ENCODE results near the gene METTL9.

METTL9 gene

DNA sequence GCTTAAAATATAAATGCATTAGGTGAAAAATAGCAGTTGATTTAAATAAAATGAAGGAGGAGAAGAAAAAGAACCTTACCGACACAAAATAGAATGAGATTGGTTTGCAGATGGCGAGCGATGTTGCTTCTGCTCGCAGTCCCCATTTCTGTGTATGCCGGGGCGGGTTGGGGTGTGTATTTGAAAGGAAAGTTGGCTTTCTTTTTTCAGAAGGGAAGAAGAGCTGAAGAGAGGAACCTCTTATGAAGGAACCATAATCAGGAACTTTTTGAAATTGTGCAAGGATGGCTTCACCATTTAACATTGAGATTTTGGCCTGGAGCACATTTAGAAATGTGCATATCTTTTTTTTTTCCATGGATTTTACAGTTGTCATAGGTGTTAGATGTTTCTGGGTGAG, 53.1 kb downstream of the METTL9 start, which contains the start of gene IGSF6:
TSS of gene IGSF6 (minus strand) at position 156 of the 400 bp plus-strand sequence. CDS start at position 146, 10 bp downstream.
- no peak within 1 kb of the TSS for H3K27ac ChIP-seq
- TF ChIP-seq, protein P1, sequence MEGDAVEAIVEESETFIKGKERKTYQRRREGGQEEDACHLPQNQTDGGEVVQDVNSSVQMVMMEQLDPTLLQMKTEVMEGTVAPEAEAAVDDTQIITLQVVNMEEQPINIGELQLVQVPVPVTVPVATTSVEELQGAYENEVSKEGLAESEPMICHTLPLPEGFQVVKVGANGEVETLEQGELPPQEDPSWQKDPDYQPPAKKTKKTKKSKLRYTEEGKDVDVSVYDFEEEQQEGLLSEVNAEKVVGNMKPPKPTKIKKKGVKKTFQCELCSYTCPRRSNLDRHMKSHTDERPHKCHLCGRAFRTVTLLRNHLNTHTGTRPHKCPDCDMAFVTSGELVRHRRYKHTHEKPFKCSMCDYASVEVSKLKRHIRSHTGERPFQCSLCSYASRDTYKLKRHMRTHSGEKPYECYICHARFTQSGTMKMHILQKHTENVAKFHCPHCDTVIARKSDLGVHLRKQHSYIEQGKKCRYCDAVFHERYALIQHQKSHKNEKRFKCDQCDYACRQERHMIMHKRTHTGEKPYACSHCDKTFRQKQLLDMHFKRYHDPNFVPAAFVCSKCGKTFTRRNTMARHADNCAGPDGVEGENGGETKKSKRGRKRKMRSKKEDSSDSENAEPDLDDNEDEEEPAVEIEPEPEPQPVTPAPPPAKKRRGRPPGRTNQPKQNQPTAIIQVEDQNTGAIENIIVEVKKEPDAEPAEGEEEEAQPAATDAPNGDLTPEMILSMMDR (conservative IDR thresholded peaks at IDR 0.05): no peak

DNA sequence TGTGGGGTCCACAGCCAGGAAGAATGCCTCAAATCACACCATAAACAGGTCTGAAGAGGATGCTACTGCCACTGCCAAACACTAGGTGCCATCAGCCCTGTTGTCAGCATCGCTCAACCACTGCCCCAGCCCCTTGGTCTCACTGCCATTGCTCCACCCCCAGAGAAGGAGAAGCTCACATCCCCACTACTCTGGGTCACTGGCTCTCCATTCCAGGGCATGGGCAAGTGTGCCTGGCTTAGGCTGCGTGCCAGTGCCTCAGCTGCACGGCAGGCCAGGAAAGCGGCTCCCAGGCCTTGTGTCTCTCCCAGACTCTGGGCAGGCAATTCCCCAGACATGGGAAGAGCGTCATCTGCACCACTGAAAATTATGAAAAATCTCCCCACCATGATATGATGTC, 54.2 kb downstream of the METTL9 start:
- TF ChIP-seq, protein P1 (conservative IDR thresholded peaks at IDR 0.05): no peak
- no peak overlapping the region for H3K27ac ChIP-seq

DNA sequence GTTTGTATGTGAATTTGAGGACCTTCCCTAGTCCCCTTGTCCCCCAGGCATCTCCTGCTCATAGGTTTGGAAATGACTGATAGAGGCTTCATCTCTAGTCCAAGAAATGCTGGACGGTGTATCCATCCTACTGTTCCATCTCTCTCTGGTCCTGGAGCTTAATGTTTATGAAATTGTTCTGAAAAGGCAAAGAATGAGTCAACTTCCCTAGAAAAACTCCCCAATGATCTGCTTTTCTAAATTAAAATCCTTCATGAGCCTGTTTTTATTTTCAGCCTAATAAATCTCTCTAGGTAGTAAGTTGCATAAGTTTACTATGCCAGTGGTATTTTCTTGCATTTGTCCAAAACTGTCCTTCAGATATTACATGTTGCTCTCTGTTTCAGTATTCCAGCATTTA, 55.1 kb downstream of the METTL9 start:
- TF ChIP-seq, protein P1 (conservative IDR thresholded peaks at IDR 0.05): no peak

DNA sequence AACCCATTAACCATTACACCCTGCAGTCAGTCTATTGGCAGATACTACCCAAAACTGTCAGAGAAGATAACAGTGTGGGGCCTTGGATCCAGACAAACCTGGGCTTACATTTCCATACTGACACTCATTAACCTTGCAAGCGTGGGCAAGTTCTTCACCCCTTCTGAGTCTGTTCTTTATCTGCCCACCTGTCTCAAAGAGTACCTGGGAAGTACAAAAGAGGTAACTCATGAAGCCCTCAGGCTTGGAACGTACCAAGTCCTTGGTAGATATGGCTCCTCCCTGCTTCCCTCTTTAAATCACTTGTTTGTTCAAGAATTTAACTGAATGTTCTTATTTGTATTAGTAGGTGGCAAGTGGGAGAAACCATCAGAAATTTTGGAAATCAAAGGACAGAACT, 55.5 kb downstream of the METTL9 start:
- TF ChIP-seq, protein P1 (conservative IDR thresholded peaks at IDR 0.05): no peak

More for the DNA sequence above, 55.1 kb downstream of the METTL9 start:
- no peak overlapping the region for H3K27ac ChIP-seq

DNA sequence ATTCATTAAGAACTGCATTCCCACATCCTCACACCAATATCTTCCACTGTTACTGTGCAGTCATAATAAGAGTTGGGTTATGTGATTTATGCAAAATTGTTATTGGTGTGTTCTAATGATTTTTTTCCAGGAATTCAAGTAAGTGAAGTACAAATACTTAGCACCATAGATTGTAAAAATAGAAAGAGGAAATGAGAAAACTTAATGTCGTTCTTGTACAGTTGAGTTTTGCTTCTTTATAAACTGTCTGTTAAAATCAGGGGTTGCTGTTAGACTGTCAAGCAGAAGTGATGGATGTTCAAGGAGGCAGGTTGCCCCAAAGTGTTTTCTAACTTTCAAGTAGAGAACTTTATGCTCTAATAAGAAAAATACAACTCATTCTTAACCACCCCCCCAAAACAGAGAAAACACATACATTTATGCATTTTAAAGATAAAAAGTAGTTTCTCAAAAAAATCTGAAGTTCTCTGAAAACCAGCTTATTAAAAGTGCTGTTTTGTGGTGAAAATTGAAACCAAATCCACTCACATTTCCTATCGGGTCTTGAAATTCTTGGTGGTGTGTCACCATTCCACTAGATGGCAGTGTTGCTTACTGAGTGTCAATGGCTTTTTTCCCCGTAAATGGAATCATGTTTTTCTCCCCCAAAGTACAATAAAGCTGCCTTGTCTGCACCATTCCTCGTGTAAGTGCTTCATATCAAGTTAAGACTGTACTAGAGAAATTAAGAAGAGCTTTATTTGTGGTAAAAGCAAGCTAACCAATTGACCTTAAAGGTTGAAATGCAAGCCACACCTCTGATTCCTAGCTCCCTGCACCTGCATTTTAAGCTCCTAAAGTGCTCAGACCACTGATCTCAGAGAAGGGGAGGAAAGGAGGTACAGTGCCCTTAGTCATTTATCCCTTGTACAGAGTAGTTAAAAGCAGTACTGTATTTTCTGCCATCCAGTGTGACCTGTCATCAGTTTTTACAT, 57.7 kb downstream of the METTL9 start:
- H3K27ac ChIP-seq: no peak overlapping the region
- TF ChIP-seq, protein P1 (conservative IDR thresholded peaks at IDR 0.05): peak; percentile 79

More for the DNA sequence above, 55.5 kb downstream of the METTL9 start:
- no peak overlapping the region for H3K27ac ChIP-seq

DNA sequence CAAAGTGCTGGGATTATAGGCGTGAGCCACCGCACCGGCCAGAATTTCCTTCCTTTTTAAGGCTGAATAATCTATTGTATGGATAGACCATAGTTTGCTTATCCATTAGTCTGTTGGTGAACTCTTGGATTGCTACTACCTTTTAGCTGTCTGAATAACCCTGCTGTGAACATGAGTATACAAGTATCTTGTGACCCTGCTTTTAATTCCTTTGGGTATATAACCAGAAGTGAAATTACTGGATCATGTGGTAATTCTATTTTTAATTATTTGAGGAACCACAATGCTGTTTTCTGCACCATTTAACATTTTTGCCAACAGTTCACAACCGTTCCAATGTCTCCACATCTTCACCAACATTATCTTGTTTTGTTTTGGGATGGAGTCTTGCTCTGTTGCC, 59.7 kb downstream of the METTL9 start:
- TF ChIP-seq, protein P1 (conservative IDR thresholded peaks at IDR 0.05): no peak
- H3K27ac ChIP-seq: no peak overlapping the region

DNA sequence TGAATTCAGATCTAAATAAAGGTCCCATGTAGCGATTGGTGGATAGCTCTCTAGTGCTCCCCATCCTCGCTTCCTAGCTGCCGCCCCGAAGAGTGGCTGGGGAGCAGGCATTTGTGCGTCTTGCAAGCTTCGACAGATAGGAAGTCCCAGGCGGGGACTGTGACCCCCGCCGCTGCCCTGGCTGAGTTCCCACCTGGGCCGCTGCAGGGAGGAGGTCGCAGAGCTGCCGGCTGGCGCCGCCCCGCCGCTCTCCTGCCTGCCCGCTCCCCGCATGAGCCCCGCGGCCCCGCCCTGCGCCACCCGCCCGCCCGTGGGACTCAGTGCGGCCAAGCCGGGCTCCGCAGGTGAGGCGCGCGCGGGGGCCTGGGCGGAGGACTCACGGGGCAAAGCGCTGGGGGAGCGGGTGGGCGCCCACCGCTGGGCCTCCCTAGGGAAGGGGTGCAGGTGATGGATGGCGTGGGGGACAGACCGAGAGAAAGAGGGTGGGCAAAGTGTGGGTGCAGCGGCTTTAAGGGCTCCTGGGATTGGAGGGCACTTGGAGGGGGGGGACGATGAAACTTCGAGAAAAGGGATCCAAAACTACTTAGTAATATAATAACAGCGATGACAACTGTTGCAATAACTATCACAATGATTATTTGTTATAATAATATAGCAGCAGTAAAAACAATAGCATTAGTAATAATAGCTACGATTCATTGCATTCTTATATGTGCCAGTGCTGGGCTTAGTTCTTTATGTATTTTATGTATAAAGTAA, 64.7 kb downstream of the METTL9 start, which contains the start of gene OTOA:
TSS of gene OTOA (plus strand) at position 80 of the 759 bp plus-strand sequence. CDS start 14,547 bp downstream, outside the sequence.
- TF ChIP-seq, protein P1 (conservative IDR thresholded peaks at IDR 0.05): no peak

More for the DNA sequence above, 64.7 kb downstream of the METTL9 start, which contains the start of gene OTOA:
- no peak within 1 kb of the TSS for H3K27ac ChIP-seq
